SW480 (cell line): Measurements from ENCODE around the gene SKI.

ENCODE experiments used
- DNase-seq: peaks from one replicate; pipeline ENCODE4 v3.0.0-alpha.2; 2016; ENCODE audit warnings: low spot score

SKI gene

DNA sequence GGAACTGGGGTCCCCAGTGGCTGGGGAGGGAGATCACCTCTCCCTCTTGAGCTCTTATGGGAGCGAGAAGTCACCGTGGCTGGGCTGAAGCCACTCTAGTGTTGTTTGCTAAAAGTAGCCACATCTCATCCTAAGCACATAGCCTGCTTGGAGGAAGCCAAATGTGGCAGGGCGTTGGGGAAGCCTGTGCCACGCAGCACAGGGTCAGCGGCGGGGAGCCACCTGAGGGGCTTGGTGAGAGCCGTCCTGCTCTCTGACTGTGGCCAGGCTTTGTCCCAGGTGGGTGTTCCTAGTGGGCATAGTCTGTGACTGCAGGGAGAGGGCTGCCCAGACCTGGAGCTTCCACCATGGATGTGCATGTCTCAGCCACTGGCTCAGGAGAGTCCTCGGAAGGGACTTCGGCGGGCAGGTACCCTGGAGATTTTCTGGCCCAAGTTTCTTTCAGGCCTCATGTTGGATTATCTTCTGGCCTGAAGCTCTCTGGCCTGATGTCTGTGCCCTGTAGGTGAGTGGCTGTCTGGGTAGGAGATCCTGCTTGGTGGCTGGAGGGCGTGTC lies 124.3 kb downstream of the SKI start:
- no peak for DNase-seq

GRCh38 chr1:2352897-2353550 lies 124.9 kb downstream of the SKI start:
- DNase-seq = no peak

- DNase-seq = no peak
These were observed 125.7 kb downstream of the SKI start for GRCh38 chr1:2353551-2354438.

- no peak for DNase-seq
These were observed 126.6 kb downstream of the SKI start for GRCh38 chr1:2354511-2355372.

- no peak for DNase-seq
These were observed 127.5 kb downstream of the SKI start for GRCh38 chr1:2355373-2356261.

GRCh38 chr1:2356401-2356800 lies 128.3 kb downstream of the SKI start:
- DNase-seq = no peak

- no peak for DNase-seq
These were observed 129.1 kb downstream of the SKI start for GRCh38 chr1:2356911-2357845.

DNA sequence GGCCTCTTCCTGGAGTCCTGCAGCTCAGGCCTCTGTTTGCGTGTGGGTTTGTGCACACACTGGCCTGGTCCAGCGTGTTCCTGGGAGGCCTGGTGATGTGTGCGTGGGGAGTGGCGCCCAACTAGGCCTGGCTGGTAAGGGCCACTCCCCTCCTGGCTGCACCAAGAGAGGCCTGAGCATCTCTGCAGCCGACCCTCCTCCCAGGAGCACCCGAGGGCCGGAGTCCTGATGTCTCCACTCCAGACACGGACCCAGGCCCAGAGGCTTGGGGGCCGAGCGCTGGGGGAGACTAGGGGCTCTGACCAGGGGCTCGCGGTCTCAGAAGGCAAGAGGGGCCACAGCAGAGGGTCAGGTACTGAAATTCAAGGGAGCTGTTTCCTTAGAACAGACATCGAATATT lies 130.0 kb downstream of the SKI start:
- DNase-seq = no peak

DNA sequence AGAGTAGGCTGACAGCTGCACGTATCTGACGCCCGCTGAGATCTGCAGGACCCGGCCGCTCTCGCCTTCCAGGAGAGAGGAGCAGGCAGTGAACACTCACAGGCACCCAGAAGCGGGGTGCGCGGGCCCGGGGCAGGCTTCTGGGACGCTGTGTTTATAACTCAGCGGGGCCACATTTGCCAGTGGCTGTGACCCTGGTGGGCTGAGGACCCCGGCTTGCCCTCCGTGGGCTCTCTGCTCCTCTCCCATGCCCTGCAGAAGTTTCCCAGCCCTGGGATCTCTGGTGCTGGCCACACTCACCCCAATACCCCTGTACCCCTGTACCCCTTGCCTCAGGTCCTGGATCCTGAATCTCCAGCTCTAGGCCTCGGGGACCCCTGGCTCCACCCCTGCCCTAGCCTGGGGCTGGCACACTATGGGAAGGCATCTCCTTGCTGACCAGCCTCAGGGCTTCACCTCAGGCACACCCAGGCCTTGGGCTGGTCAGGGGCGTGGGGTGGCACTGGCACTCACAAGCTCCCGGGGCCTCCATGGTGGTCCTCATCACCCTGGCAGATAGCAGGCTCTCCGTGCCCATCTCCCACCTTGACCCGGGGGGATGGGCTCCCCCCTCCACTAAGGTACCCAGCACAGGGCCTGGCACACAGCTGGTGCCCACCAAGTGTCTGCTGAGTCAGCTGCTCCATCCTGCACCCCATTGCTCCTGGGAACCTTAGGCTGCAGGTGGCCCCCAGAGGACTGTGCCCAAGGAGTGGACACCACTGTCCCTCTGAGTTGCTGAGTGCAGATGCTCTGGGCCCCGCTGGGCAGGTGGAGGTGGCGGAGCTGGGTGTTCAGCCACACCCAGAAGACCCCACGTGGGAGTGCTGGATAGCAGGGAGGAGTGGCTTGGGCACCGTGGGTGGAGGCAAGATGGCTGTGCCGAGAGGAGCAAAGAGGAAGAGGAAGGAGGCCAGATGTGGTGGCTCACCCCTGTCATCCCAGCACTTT lies 130.8 kb downstream of the SKI start:
- DNase-seq = no peak
